Measurements from ENCODE around the gene RNF123.

RNF123 gene

GRCh38 chr3:49715611-49716121 lies 26.3 kb downstream of the RNF123 start:
- no peak for DNase-seq (ENCODE audit: low spot score)
- no peak for TF ChIP-seq CTCF (IDR thresholded peaks at IDR 0.05; ENCODE audit: extremely low read depth, missing control alignments)

GRCh38 chr3:49716169-49716568 lies 26.8 kb downstream of the RNF123 start:
- TF ChIP-seq CTCF (IDR thresholded peaks at IDR 0.05; ENCODE audit: extremely low read depth, missing control alignments), result no peak
- DNase-seq (ENCODE audit: low spot score), result no peak

DNA sequence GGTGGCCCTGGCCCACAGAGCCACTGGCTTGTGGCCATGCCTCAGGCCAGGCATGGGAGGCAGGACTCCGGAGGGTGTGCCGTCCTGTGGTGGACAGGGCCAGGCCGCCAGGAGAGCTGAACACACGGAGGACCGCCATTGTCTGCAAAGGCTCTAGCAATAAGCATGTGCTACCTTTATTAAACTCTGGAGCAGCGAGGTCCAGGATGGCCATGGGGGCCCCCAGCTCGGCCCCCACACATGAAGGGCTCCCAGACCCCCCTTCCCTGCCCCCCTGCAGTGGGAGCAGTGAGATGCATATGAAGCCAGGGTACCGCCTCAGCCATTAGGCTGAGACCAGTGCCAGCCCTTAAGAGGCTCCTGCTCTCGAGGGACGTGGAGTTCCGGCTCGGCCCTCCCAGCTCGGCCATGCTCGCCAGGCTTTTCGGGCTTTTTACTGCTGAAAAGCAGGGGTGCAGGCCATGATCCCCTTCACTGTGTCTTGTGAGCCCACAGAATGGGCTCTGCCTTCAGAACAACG lies 27.4 kb downstream of the RNF123 start:
- no peak for DNase-seq (ENCODE audit: low spot score)

GRCh38 chr3:49717211-49717958 lies 28.0 kb downstream of the RNF123 start:
- TF ChIP-seq CTCF (IDR thresholded peaks at IDR 0.05; ENCODE audit: extremely low read depth, missing control alignments), result no peak
- no peak for DNase-seq (ENCODE audit: low spot score)

More for the DNA sequence above, 27.4 kb downstream of the RNF123 start:
- TF ChIP-seq CTCF (IDR thresholded peaks at IDR 0.05; ENCODE audit: extremely low read depth, missing control alignments), result no peak

- TF ChIP-seq CTCF (IDR thresholded peaks at IDR 0.05; ENCODE audit: extremely low read depth, missing control alignments), result no peak
- DNase-seq (ENCODE audit: low spot score), result no peak
Measured at GRCh38 chr3:49717959-49718857, 28.9 kb downstream of the RNF123 start.

- DNase-seq (ENCODE audit: low spot score), result no peak
Measured at GRCh38 chr3:49718858-49719213, 29.5 kb downstream of the RNF123 start.

More at GRCh38 chr3:49718858-49719213, 29.5 kb downstream of the RNF123 start:
- TF ChIP-seq CTCF (IDR thresholded peaks at IDR 0.05; ENCODE audit: extremely low read depth, missing control alignments), result no peak

All from GM20000 (cell line).